ENCODE measurements around the gene PLD6. TPM values are rescaled to one million over a fixed set of nuclear protein-coding genes. Genes with fewer than 3 reads are reported as not detected.

The PLD6 gene
- total RNA-seq, 1 donor from 2014 or later = 7.6 TPM

DNA sequence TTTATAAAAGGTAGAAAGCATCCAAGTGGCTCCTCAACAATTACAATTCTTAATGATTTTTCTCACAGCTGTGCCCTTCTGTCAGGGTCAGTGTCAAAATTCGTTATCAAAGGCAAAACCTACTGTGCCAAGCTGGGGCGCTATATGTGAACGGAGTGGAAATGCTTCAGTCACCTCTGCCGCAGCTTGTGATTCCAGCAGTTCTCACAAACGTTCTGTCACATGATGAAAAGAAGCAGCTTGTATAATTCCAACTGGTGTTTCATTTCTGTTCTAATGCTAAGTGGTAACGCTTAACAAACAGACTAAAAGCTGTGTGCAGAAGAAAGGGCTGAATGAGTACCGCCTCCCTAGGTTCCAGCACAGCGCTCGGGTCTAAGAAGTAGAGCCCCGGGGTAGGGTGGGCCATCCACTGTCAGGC lies 14.2 kb downstream of the PLD6 start:
- H3K9me3 Mint-ChIP-seq = no peaks in the 10 kb centered on the region
- ChIA-PET CTCF (no interaction called here), POLR2A (interaction anchor here (0.7 to 1.5 kb wide), 2 partner anchors 13 to 49 kb away, joined by 4 to 5 read pairs; no protein-coding TSS in a partner anchor)
- no peak overlapping the region for H3K4me3 Mint-ChIP-seq
- peaks cover 13% of the 10 kb centered on the region for H3K4me1 Mint-ChIP-seq
- no peak for TF ChIP-seq CTCF (IDR thresholded peaks at IDR 0.05)
- no peak for DNase-seq
- ATAC-seq (ENCODE audit: low read depth) = no peak
- intact Hi-C loops (cut with micrococcal nuclease) = no loop called here
- H3K27me3 Mint-ChIP-seq = no peaks in the 10 kb centered on the region
- peaks cover 23% of the 10 kb centered on the region for H3K36me3 Mint-ChIP-seq (ENCODE audit: low read depth)
- H3K27ac Mint-ChIP-seq = no peak overlapping the region

DNA sequence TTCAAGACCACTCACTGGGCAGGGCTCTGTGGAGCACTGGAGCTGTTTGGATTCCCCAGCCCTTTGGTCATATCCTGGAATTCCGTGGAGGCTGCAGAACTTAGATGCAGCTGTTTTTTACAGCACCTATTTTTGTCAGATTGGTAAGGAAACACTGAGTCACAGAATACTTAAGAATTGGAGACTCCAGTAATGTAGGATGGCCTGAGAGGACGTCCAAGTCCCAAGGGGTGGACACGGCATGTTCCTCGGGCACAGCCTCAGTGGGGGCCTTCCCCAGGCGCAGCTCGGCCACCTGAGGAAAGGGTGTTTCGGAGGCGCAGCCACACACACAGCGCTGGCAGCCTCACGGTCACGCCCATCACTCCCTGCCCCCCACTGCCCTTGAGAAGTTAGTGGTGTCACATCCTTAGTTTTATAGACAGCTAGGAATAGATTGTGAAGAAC lies 14.8 kb downstream of the PLD6 start:
- H3K9me3 Mint-ChIP-seq = no peaks in the 10 kb centered on the region
- no peak for TF ChIP-seq CTCF (IDR thresholded peaks at IDR 0.05)
- intact Hi-C loops (cut with micrococcal nuclease) = no loop called here
- H3K4me3 Mint-ChIP-seq = no peak overlapping the region
- peaks cover 27% of the 10 kb centered on the region for H3K36me3 Mint-ChIP-seq (ENCODE audit: low read depth)
- H3K27me3 Mint-ChIP-seq = no peaks in the 10 kb centered on the region
- CTCF ChIA-PET = no interaction called here
- no peak for ATAC-seq (ENCODE audit: low read depth)
- H3K27ac Mint-ChIP-seq = no peak overlapping the region
- peaks cover 13% of the 10 kb centered on the region for H3K4me1 Mint-ChIP-seq
- POLR2A ChIA-PET = interaction anchor here (1.5 kb wide), 1 partner anchor 13 kb away, joined by 4 read pairs; no protein-coding TSS in a partner anchor
- no peak for DNase-seq

DNA sequence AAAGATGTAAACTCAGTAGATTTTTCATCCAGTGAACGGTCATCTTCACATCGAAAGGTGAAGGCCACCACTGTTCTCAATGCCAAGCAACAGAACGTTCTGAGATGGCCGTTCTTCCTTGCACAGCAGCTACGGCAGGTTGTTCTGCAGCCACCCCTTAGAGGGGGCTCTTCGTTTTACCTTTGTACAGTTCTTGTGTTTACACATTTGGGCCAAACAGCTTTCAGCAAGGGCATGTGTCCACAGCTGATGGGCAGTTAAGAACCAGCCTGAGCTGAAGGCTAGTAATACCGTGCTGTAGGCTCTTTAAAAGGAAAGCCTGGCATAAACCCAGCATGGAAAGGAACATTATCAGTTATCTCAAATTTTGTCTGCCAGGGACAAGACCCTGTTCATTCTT lies 15.9 kb downstream of the PLD6 start:
- no peak overlapping the region for H3K27ac Mint-ChIP-seq
- peaks cover 20% of the 10 kb centered on the region for H3K4me1 Mint-ChIP-seq
- POLR2A ChIA-PET = no interaction called here
- intact Hi-C loops (cut with micrococcal nuclease) = no loop called here
- DNase-seq (no peak), ATAC-seq (ENCODE audit: low read depth) (no peak)
- CTCF ChIA-PET = interaction anchor here (0.6 to 1.3 kb wide), 2 partner anchors 10 to 621 kb away, joined by 3 to 4 read pairs; no protein-coding TSS in a partner anchor
- no peak for TF ChIP-seq CTCF (IDR thresholded peaks at IDR 0.05)
- peaks cover 38% of the 10 kb centered on the region for H3K36me3 Mint-ChIP-seq (ENCODE audit: low read depth)
- no peaks in the 10 kb centered on the region for H3K27me3 Mint-ChIP-seq
- H3K9me3 Mint-ChIP-seq = no peaks in the 10 kb centered on the region
- H3K4me3 Mint-ChIP-seq = no peak overlapping the region

DNA sequence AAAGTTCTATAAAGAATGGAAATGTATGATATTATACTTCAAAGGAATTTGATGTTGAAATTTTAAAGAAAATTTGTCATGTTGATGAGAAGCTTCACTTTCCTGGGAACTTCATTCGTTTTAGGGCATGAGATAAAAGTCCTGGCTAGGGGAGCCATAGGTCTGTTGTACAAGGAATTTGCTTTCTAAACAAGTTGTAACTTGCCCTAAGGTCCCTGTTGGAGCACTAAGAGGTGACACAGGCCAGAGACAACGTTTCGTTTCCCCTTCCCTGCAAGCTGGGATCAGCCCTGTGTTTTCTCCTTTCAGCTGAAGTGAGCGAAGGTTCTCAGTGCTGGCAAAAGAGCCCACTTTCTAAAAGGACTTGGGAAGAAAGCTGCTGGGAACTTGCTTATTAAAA lies 16.6 kb downstream of the PLD6 start:
- ChIA-PET CTCF (interaction anchor here (1.3 kb wide), 1 partner anchor 11 kb away, joined by 3 read pairs; no protein-coding TSS in a partner anchor), POLR2A (no interaction called here)
- no peak for ATAC-seq (ENCODE audit: low read depth)
- DNase-seq = no peak
- intact Hi-C loops (cut with micrococcal nuclease) = no loop called here
- TF ChIP-seq CTCF (IDR thresholded peaks at IDR 0.05) = no peak
- Mint-ChIP-seq H3K4me1 (peaks cover 25% of the 10 kb centered on the region), H3K27me3 (no peaks in the 10 kb centered on the region), H3K27ac (no peak overlapping the region), H3K4me3 (no peak overlapping the region), H3K9me3 (no peaks in the 10 kb centered on the region), H3K36me3 (ENCODE audit: low read depth) (peaks cover 42% of the 10 kb centered on the region)

DNA sequence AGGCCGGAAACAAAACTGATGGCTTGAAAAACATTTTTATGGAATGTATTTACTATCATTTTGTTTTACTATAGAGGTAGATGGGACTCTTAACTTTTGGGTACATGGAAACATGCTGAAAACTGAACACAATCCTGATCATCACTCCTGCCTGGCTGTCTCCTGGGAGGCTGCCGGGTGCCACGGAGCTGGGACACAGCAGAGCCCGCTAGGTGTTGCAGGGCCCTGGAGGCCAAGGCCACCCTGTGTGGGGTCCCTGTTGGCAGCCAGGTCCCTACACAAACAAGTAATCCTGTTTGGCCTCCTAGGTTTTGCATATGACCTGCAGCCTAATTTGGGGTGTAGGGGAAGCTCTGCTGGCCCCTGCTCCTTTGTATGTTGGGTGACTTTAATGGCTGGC lies 17.5 kb downstream of the PLD6 start:
- intact Hi-C loops (cut with micrococcal nuclease) = no loop called here
- H3K4me1 Mint-ChIP-seq = peaks cover 26% of the 10 kb centered on the region
- no peak for ATAC-seq (ENCODE audit: low read depth)

More for the DNA sequence above, 17.5 kb downstream of the PLD6 start:
- H3K36me3 Mint-ChIP-seq (ENCODE audit: low read depth) = peaks cover 51% of the 10 kb centered on the region
- ChIA-PET POLR2A (no interaction called here), CTCF (no interaction called here)
- H3K4me3 Mint-ChIP-seq = no peak overlapping the region
- H3K9me3 Mint-ChIP-seq = no peaks in the 10 kb centered on the region
- no peaks in the 10 kb centered on the region for H3K27me3 Mint-ChIP-seq
- DNase-seq = no peak
- TF ChIP-seq CTCF (IDR thresholded peaks at IDR 0.05) = no peak
- H3K27ac Mint-ChIP-seq = no peak overlapping the region
